ENCODE measurements around the gene C8A.
A peak's percentile ranks its signal among the peaks of the same experiment; 100 is the strongest.

The C8A gene

GRCh38 chr1:56854521-56855099, at the start of gene C8A:
Gene C8A (plus strand): TSS chr1:56854797. CDS start chr1:56854902, 105 bp downstream.
- no peak for DNase-seq

GRCh38 chr1:56806804-56807203, 47.8 kb upstream of the C8A start:
- no peak for DNase-seq

DNA sequence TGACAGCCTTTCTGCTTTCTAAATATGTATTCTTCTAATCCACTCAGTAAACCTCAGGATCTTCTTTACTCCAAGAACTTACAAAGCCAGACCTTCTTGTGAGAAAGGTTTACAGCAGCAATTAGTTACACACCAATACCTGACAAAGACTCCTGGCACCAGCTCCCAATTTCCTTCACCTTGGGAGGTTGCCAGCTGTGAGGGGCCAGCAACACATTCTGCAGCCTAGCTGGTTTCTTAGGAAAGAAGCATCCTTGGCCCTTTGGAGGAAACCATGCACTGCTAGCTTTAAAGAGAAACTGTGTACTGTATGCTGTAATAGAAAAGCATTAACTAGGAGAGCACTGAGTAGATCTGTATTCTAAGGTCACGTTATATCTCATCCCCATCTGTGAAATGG, 46.2 kb upstream of the C8A start:
- no peak for DNase-seq

DNA sequence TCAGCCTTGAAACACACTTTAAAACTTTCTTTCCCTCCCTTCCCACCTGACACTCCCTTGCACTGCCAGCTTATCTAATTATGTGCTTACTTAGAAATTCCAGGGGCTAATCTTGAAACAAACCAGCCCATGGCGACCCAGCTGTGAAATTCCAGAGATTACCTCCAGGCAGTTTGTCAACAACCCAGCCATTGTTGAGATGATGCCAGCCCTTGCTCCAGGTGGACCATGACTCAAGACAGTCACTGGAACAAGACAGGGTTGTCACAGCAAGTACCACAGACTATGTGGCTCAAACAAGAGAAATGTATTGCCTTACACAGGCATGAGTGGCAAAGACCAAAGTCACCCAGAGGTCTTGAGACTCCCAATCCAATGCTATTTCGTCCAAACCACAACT, 43.3 kb upstream of the C8A start:
- DNase-seq, result peak; percentile 32

- DNase-seq, result no peak
Observed at GRCh38 chr1:56814205-56814604, 40.4 kb upstream of the C8A start.

DNA sequence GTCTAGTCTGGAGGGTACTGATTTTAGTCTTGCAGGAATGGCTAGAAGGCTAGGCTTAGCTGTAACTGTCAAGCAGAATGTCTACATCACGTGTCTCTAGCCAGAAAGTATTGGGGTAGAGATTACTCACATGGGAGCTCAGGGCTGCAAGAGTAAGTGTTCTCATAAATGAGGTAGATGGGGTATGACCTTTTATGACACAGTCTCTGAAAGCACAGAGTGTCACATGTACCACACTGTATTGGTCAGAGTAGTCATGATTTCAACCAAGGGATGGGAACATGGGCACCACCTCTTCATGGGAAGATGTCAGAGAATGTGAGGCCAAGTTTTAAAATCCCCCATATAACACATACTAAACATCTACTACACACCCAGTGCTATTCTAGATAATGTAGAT, 38.3 kb upstream of the C8A start:
- no peak for DNase-seq

DNA sequence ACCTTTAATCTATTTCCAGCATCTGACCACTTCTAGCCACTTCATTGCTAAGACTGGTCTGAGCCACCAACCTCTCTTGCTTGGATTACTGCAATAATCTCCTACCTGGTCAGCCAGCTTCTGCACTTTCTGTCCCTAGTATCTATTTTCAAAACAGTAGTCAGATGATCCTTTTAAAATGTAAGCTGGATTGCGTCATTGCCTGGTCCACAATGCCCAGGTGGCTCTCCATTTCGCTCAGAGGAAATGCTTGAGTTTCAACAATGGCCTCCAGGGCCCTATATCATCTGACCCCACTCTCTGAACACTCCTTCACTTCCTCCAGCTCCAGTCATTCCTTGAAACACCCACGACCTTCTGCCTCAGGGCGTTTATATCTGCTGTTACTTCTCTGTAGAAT, 37.7 kb upstream of the C8A start:
- no peak for DNase-seq

DNA sequence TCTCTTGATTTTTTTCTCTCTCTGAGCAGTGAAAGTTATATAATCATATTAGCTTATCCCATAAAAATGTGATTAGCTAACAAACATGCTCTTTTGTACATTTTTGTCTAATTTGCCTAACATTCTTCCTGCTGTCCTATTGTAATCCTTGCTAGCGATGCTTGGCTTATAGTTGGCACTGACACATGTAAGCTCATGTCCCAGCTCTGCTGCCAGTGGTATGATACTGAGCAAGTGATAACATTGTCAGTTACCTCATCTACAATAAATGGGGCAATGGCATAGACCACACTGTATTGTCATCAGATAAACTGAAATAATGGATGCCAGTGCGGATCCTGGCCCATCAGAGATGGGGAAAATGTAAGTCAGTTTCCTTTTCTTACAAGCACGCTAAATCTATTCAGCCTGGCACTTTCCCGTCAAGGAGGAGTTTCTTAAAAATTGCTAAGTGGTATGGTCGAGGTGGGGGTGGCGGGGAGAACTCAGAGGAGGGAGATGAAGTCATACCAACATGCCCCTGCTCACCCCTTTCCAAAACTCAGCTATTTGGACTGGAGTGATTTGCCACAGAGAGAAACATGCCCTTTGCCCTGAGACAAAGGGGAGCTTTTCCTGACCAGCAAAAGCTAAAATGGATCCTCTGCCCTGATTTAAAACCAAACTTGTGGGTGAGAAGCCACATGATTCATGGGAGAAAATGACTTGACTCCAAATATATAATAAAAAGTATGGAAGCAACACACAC, 36.7 kb upstream of the C8A start:
- DNase-seq, result no peak

GRCh38 chr1:56819387-56819899, 35.2 kb upstream of the C8A start, which contains the start of gene FYB2:
Gene FYB2 (minus strand): TSS chr1:56819404. CDS start chr1:56819290, 114 bp downstream.
- DNase-seq, result no peak

GRCh38 chr1:56820755-56821461, 33.7 kb upstream of the C8A start:
- peak; percentile 80 for DNase-seq

DNA sequence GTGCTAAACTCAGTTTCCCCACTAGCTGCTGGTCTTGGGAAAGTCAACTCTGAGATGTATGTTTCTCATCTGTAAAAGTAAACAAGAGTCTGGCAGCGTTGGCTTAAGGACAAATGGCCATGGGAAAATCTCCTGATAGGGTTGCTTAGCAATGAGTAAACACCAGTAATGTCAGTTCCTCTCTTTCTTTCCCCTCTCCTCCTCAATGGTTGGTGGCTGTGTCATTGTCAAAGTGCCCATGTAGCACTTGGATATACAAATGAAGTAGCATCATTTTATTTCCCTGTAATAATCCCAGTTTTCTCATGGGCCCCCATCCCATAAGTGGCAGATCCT, 33.2 kb upstream of the C8A start:
- no peak for DNase-seq

DNA sequence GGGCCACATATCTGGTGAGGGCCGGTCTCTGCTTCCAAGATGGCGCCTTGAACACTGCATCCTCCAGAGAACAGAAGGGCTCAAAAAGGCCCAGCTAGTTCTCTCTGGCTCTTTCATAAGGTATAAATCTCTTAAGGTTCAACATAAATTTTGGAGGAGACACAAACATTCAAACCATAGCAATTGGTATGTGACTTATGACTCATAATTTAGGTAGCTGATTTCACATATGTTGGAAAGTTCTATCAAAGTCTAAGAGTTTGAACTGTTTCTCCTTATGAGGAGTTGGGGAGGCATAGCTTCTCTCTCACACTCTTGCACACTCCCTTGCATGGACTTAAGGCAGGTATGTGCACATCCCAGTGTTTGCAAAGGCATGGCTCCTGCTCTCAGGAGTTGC, 30.3 kb upstream of the C8A start:
- DNase-seq, result no peak

GRCh38 chr1:56824938-56825337, 29.7 kb upstream of the C8A start:
- peak; percentile 61 for DNase-seq

- no peak for DNase-seq
Observed at GRCh38 chr1:56825436-56825835, 29.2 kb upstream of the C8A start.

GRCh38 chr1:56827711-56828110, 26.9 kb upstream of the C8A start:
- DNase-seq, result no peak

- DNase-seq, result no peak
Observed at GRCh38 chr1:56830052-56830451, 24.5 kb upstream of the C8A start.

- peak; percentile 87 for DNase-seq
Observed at GRCh38 chr1:56831871-56832693, 22.5 kb upstream of the C8A start.

DNA sequence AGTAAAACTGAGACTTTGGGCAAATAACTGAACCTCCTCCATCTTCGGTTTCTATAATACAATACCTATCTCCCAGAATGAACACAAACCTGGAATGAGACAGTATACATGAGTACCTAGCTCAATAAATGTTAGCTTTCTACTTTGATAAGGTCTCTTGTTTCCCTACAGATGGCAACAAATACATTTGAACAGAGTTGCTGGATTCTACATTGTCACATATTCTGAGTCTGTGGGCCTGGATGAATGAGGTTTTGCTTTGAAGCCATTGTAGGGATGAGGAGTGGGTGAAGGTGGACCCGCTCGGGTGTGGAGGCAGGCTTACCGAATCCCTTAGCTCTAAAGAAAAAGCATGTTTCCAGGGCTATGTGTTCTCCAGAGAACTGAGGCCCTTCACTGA, 21.5 kb upstream of the C8A start:
- no peak for DNase-seq

DNA sequence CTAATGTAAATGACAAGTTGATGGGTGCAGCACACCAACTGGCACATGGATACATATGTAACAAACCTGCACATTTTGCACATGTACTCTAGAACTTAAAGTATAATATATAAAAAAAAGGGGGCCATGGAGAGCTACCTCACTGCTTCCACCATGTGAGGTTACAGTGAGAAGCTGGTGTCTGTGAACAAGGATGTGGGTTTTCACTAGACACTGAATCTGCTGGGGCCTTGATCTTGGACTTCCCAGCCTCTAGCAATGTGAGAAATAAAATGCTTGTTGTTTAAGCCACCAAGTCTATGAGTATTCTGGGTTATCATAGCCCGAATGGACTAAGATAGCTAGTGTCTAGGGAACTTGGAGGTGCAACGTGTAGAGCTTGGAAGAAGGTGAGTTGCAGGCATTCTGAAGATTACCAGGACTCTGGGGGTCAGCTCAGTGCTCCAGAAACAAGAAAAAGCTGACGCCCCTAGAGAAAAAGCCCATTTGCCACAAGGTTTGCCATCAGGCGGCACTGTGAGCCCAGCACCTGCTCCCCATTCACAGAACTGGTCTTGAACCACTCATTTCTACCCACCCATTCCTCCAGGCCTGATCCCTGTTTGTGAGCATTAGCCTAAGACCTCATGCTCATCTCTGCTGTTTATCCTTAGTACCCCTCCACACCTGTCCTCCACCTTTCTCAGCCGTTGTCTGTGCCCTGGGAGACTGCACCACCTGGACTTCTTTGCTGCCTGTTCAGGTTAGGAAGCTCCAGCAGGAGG, 20.3 kb upstream of the C8A start:
- DNase-seq, result no peak

DNA sequence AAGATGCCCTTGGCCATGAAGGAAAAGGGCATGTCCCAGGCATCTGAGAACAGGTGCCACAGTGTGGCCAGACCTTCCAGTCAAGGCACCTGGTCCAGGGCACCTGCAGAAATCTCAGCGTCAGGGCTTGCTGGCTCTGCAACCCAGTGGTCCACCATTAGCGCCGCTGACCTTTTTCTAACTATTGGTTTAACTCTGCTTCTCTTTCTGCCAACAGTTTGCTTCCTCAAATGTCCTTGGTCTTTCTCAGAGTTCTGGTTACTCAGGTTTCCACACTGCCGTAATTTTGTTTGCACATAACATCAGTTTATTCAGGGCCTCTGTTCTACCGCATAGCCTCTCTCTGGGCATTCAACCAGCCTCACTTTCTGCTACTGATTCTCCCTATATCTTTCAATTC, 18.9 kb upstream of the C8A start:
- DNase-seq, result no peak

GRCh38 chr1:56836359-56836758, 18.2 kb upstream of the C8A start:
- no peak for DNase-seq

GRCh38 chr1:56837244-56837939, 17.2 kb upstream of the C8A start:
- DNase-seq, result peak; percentile 86
